GM21528 (cell line): ENCODE measurements around the gene CSNK1D.
"Not testable (repeated sequence)": the region's sequence is repeated elsewhere in the genome, so short reads cannot be mapped to it uniquely, and the experiment has no call there.

ENCODE experiments used
- ATAC-seq: cut with Tn5 transposase; IDR thresholded peaks from one replicate; pipeline ENCODE4 v1.9.1; 2021; ENCODE audit warnings: mild to moderate bottlenecking, moderate library complexity; ENCODE audit not compliant: unreplicated experiment, low FRiP score

CSNK1D gene

GRCh38 chr17:82254096-82254495, 19.4 kb downstream of the CSNK1D start:
- not testable (repeated sequence) for ATAC-seq

- no peak for ATAC-seq
These were observed 20.3 kb downstream of the CSNK1D start for GRCh38 chr17:82253179-82253544.

GRCh38 chr17:82252511-82253178, 20.9 kb downstream of the CSNK1D start:
- no peak for ATAC-seq

- no peak for ATAC-seq
These were observed 22.5 kb downstream of the CSNK1D start for GRCh38 chr17:82250868-82251500.

- ATAC-seq, result no peak
These were observed 23.5 kb downstream of the CSNK1D start for GRCh38 chr17:82249896-82250581.

- no peak for ATAC-seq
These were observed 24.5 kb downstream of the CSNK1D start for GRCh38 chr17:82248815-82249674.

- ATAC-seq, result no peak
These were observed 25.4 kb downstream of the CSNK1D start for GRCh38 chr17:82247856-82248671.

GRCh38 chr17:82247182-82247823, 26.2 kb downstream of the CSNK1D start:
- ATAC-seq, result no peak

- ATAC-seq, result no peak
These were observed 26.9 kb downstream of the CSNK1D start for GRCh38 chr17:82246365-82247181.

- no peak for ATAC-seq
These were observed 27.5 kb downstream of the CSNK1D start for GRCh38 chr17:82246040-82246364.

- no peak for ATAC-seq
These were observed 28.1 kb downstream of the CSNK1D start for GRCh38 chr17:82245134-82246039.

GRCh38 chr17:82244413-82245133, 28.9 kb downstream of the CSNK1D start:
- ATAC-seq, result no peak

GRCh38 chr17:82243648-82244412, 29.7 kb downstream of the CSNK1D start:
- no peak for ATAC-seq

- no peak for ATAC-seq
These were observed 30.4 kb downstream of the CSNK1D start for GRCh38 chr17:82242977-82243647.

- no peak for ATAC-seq
These were observed 30.9 kb downstream of the CSNK1D start for GRCh38 chr17:82242698-82242976.
